BLaER1 (cell line): ENCODE results near the gene BUD13.
"Not testable (repeated sequence)": the region's sequence is repeated elsewhere in the genome, so short reads cannot be mapped to it uniquely, and the experiment has no call there.

ENCODE experiments used
- H3K27ac ChIP-seq: shearing (Covaris generic); formaldehyde crosslinking; 2 replicates; pipeline ENCODE4 v1.8.1; 2022
- H3K27me3 ChIP-seq: shearing (Covaris generic); formaldehyde crosslinking; 2 replicates; pipeline ENCODE4 v1.8.1; 2022
- H3K36me3 ChIP-seq: shearing (Covaris generic); formaldehyde crosslinking; 2 replicates; pipeline ENCODE4 v1.8.1; 2022
- H3K4me1 ChIP-seq: shearing (Covaris generic); formaldehyde crosslinking; 2 replicates; pipeline ENCODE4 v1.8.1; 2022
- H3K4me2 ChIP-seq: shearing (Covaris generic); formaldehyde crosslinking; 2 replicates; pipeline ENCODE4 v1.8.1; 2022
- H3K4me3 ChIP-seq: shearing (Covaris generic); formaldehyde crosslinking; 2 replicates; pipeline ENCODE4 v1.8.1; 2022
- H3K9ac ChIP-seq: shearing (Covaris generic); formaldehyde crosslinking; 2 replicates; pipeline ENCODE4 v1.8.1; 2022
- H3K9me3 ChIP-seq: shearing (Covaris generic); formaldehyde crosslinking; 2 replicates; pipeline ENCODE4 v1.8.1; 2022
- H4K20me1 ChIP-seq: shearing (Covaris generic); formaldehyde crosslinking; 2 replicates; pipeline ENCODE4 v1.8.1; 2022
- Cebpa-rat ChIP-seq: shearing (Covaris generic); IDR thresholded peaks from 2 replicates; pipeline ENCODE4 v1.8.1; 2022

The BUD13 gene

GRCh38 chr11:116808262-116809175, 35.7 kb upstream of the BUD13 start:
- Histone ChIP-seq H3K4me1 (no peaks in the 10 kb centered on the region), H4K20me1 (no peaks in the 10 kb centered on the region), H3K27ac (no peak overlapping the region), H3K36me3 (no peaks in the 10 kb centered on the region), H3K4me3 (no peak overlapping the region), H3K9ac (no peak overlapping the region), H3K4me2 (no peak overlapping the region), H3K27me3 (no peaks in the 10 kb centered on the region), H3K9me3 (no peaks in the 10 kb centered on the region)
- no peak for TF ChIP-seq Cebpa-rat

- H3K9me3 ChIP-seq: no peaks in the 10 kb centered on the region
- no peak overlapping the region for H3K27ac ChIP-seq
- no peak for TF ChIP-seq Cebpa-rat
- H3K27me3 ChIP-seq: no peaks in the 10 kb centered on the region
- no peak overlapping the region for H3K4me2 ChIP-seq
- H3K9ac ChIP-seq: no peak overlapping the region
- no peak overlapping the region for H3K4me3 ChIP-seq
- H3K36me3 ChIP-seq: no peaks in the 10 kb centered on the region
- H3K4me1 ChIP-seq: no peaks in the 10 kb centered on the region
- H4K20me1 ChIP-seq: no peaks in the 10 kb centered on the region
Measured at GRCh38 chr11:116807601-116808261, 34.9 kb upstream of the BUD13 start.

DNA sequence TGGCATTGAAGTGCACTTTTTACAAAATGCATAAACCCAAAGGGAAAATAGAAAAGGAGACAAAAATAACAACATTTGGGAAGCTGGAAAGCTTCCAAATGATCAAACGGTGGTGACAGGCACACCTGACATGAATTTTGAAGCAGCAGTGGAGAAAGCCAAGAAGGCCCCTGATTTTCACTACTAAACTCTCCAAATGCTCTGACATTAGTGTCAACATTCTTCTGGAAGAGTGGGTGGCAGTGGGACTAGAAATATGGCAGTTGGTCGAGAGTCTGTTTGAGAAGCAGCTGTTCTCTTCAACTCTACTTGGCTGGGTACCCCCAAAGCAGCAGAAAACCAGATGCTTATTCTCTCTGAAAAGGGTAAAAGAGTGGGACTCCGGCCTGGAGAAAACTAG, 31.2 kb upstream of the BUD13 start:
- Histone ChIP-seq H3K27ac (no peak overlapping the region), H3K9ac (no peak overlapping the region), H3K9me3 (no peaks in the 10 kb centered on the region), H3K4me1 (no peaks in the 10 kb centered on the region), H3K36me3 (no peaks in the 10 kb centered on the region), H3K4me3 (no peak overlapping the region), H3K27me3 (no peaks in the 10 kb centered on the region), H3K4me2 (no peak overlapping the region), H4K20me1 (no peaks in the 10 kb centered on the region)
- TF ChIP-seq Cebpa-rat: no peak

DNA sequence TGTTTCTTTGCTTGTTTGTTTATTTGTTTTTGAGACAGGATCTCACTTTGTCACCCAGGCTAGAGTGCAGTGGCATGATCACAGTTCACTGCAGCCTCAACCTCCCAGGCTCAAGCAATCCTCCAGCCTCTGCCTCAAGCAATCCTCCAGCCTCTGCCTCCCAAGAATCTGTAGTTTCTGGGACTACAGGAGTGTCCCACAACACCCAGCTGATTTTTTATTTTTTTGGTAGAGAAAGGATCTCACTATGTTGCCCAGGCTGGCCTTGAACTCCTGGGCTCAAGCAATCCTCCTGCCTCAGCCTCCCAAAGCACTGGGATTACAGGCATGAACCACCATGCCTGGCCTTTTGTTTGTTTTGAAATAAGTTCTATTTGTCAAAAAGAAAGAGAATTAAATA, 28.9 kb upstream of the BUD13 start:
- H3K9ac ChIP-seq, H3K36me3 ChIP-seq, H3K4me2 ChIP-seq, H3K9me3 ChIP-seq, H3K27ac ChIP-seq, H3K27me3 ChIP-seq, H3K4me1 ChIP-seq, H3K4me3 ChIP-seq, H4K20me1 ChIP-seq: not testable (repeated sequence)

DNA sequence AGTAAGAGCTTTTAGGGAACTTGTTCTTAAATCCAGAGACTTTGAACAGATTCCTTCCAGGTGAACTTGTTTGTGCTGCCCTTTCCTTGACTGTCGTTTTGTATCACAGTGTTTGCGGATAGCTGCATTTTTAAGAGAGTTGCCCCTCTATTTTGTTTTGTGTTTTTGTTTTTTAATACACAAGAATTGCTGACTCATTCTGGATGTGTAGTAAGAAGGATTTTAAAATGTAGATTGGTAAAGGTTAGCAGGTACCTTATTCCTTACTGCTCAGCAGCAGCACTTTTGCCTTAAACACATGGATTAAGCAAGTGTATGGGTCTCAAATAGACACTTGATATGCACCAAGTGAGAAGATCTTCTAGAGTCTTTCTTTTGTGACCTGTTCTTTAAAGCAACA, 27.8 kb upstream of the BUD13 start:
- H3K9me3 ChIP-seq: no peaks in the 10 kb centered on the region
- H4K20me1 ChIP-seq: no peaks in the 10 kb centered on the region
- no peaks in the 10 kb centered on the region for H3K27me3 ChIP-seq
- H3K4me1 ChIP-seq: no peaks in the 10 kb centered on the region
- H3K27ac ChIP-seq: no peak overlapping the region
- H3K4me2 ChIP-seq: no peak overlapping the region
- H3K36me3 ChIP-seq: no peaks in the 10 kb centered on the region
- H3K9ac ChIP-seq: no peak overlapping the region
- TF ChIP-seq Cebpa-rat: no peak
- no peak overlapping the region for H3K4me3 ChIP-seq

DNA sequence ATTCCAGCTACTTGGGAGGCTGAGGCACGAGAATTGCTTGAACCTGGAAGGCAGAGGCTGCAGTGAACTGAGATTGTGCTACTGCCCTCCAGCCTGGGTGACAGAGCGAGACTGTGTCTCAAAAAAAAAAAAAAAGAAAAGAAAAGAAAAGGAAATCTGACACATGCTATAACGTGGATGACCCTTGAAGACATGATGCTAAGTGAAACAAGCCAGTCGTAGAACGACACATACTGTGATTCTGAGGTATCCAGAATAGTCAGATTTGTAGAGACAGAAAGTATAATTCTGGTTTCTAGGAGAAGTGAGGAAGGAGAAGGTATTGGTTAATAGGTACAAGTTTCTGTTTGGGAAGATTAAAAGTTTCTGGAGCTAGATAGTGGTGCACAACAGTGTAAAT, 25.6 kb upstream of the BUD13 start:
- no peak for TF ChIP-seq Cebpa-rat
- Histone ChIP-seq H3K9ac (no peak overlapping the region), H3K27me3 (no peaks in the 10 kb centered on the region), H3K36me3 (no peaks in the 10 kb centered on the region), H3K27ac (no peak overlapping the region), H3K4me2 (no peak overlapping the region), H4K20me1 (no peaks in the 10 kb centered on the region), H3K9me3 (no peaks in the 10 kb centered on the region), H3K4me1 (no peaks in the 10 kb centered on the region), H3K4me3 (no peak overlapping the region)

DNA sequence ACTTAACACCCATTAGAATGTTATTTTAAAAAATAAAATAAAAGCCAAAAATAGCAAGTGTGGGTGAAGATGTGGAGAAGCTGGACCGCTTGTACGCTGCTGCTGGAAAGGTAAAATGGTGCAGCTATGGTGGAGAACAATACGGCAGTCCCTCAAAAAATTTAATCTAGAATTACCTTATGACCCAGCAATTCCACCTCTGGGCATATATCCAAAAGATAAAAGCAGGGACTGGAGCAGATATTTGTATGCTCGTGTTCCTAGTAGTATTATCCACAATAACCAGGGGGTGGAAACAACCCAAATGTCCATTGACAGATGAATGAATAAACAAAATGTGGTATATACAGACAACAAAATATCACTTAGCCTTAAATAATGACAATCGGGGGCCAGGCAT, 25.0 kb upstream of the BUD13 start:
- Histone ChIP-seq H3K9ac (no peak overlapping the region), H3K36me3 (no peaks in the 10 kb centered on the region), H4K20me1 (no peaks in the 10 kb centered on the region), H3K27ac (no peak overlapping the region), H3K9me3 (no peaks in the 10 kb centered on the region), H3K4me2 (no peak overlapping the region), H3K4me1 (no peaks in the 10 kb centered on the region), H3K27me3 (no peaks in the 10 kb centered on the region), H3K4me3 (no peak overlapping the region)
- TF ChIP-seq Cebpa-rat: no peak

DNA sequence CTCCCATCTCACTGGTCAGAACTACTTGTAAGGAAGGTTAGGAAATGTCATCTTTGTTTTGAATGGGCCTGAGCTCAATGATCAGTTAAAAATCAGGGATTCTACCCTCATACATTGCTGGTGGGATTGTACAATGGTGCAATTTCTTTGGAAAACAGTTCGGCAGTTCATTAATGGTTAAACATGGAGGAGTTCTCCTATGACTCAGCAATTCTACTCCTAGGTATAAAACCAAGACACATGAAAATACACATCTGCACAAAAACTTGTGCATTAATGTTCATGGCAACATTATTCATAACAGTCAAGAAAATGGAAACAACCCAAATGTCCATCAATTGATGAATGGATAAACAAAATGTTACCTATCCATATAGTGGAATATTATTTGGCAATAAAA, 23.8 kb upstream of the BUD13 start:
- Histone ChIP-seq H4K20me1 (no peaks in the 10 kb centered on the region), H3K9ac (no peak overlapping the region), H3K27ac (no peak overlapping the region), H3K4me3 (no peak overlapping the region), H3K4me1 (no peaks in the 10 kb centered on the region), H3K36me3 (no peaks in the 10 kb centered on the region), H3K9me3 (no peaks in the 10 kb centered on the region), H3K4me2 (no peak overlapping the region), H3K27me3 (no peaks in the 10 kb centered on the region)
- TF ChIP-seq Cebpa-rat: no peak

DNA sequence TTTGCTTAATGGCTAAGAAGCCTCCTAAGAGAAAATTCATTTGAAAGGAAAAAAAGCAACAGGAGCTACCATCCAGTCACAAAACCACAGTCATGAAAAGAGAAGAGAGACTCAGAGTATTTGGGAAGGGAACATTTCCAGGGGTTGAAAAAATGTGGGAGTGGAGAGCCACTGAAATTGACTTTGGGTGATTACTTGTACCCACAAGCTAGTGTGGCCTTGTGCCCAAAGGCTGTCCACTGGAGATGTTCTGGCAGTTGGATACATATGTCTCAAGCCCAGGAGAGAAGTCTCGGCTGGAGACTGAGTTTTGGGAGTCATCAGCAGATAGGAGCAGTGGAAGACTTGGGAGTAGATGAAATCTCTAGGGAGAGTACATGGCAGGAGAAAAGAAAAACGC, 22.1 kb upstream of the BUD13 start:
- no peaks in the 10 kb centered on the region for H3K9me3 ChIP-seq
- H3K4me1 ChIP-seq: no peaks in the 10 kb centered on the region
- H3K4me2 ChIP-seq: no peak overlapping the region
- no peaks in the 10 kb centered on the region for H3K36me3 ChIP-seq
- no peak for TF ChIP-seq Cebpa-rat
- no peaks in the 10 kb centered on the region for H3K27me3 ChIP-seq
- no peaks in the 10 kb centered on the region for H4K20me1 ChIP-seq
- no peak overlapping the region for H3K4me3 ChIP-seq
- no peak overlapping the region for H3K9ac ChIP-seq
- no peak overlapping the region for H3K27ac ChIP-seq

DNA sequence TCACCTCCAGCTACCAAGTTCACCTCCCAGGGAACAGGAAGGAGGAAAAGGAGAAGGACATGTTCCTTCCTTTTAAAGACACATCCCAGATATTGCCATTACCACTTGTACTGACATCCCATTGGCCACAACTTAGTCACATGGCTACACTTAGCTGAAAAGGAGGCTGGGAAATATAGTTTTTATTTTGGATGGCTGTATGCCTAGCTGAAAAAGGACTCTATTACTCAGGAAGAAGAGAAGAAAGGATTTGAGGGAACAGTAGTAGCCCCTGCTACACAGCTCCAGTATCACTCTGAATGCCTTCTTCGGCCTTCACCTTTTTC, 20.9 kb upstream of the BUD13 start:
- no peak overlapping the region for H3K4me2 ChIP-seq
- no peaks in the 10 kb centered on the region for H3K36me3 ChIP-seq
- H3K27ac ChIP-seq: no peak overlapping the region
- TF ChIP-seq Cebpa-rat: no peak
- peaks cover 4% of the 10 kb centered on the region for H3K4me1 ChIP-seq
- H3K9me3 ChIP-seq: no peaks in the 10 kb centered on the region
- no peak overlapping the region for H3K4me3 ChIP-seq
- no peaks in the 10 kb centered on the region for H4K20me1 ChIP-seq
- H3K27me3 ChIP-seq: no peaks in the 10 kb centered on the region
- no peak overlapping the region for H3K9ac ChIP-seq
